H1 (cell line): ENCODE results near the gene FBXO2. TPM values are rescaled to one million over a fixed set of nuclear protein-coding genes. Genes with fewer than 3 reads are reported as not detected.

Experiments
- CTCF ChIA-PET: fragments of 300-600 bp; sonication (Branson Sonifier 250); formaldehyde crosslinking; loops from one replicate; lab custom pipeline; 2021; ENCODE audit not compliant: partially characterized antibody; lab: Charles Lee
- POLR2A ChIA-PET: fragments of 300-600 bp; sonication (Branson Sonifier 250); formaldehyde crosslinking; loops from one replicate; lab custom pipeline; 2021; ENCODE audit warnings: inconsistent platforms; ENCODE audit not compliant: partially characterized antibody; lab: Charles Lee
- DNase-seq, 2 experiments: peaks; one replicate each; pipeline versions ENCODE4 v3.0.0 to v3.0.0-alpha.2; 2010 to 2022; ENCODE audit warnings: low spot score in 2 of 2, low read depth in 1 of 2, mixed read lengths in 1 of 2
- FAIRE-seq: peaks from 2 replicates; lab custom pipeline; 2011; peaks lifted over from hg19 to GRCh38; lab: Jason Lieb, UNC
- H2AFZ ChIP-seq: 2 replicates; pipeline ENCODE4 v1.8.1; 2012; ENCODE audit warnings: low read length, inconsistent platforms
- H2AK5ac ChIP-seq: 2 replicates; pipeline ENCODE4 v1.6.1; 2013; ENCODE audit warnings: low read depth, low read length
- H2BK120ac ChIP-seq: replicated peaks from 2 replicates; pipeline ENCODE3; 2013; ENCODE audit warnings: low read depth, low read length, inconsistent platforms
- H2BK12ac ChIP-seq: 2 replicates; pipeline ENCODE4 v1.6.1; 2013; ENCODE audit warnings: low read depth, low read length
- H2BK15ac ChIP-seq: 2 replicates; pipeline ENCODE4 v1.6.1; 2013; ENCODE audit warnings: low read length
- H2BK20ac ChIP-seq: 2 replicates; pipeline ENCODE4 v1.6.1; 2013; ENCODE audit warnings: low read length
- H2BK5ac ChIP-seq: 2 replicates; pipeline ENCODE4 v1.6.1; 2013; ENCODE audit warnings: low read depth, low read length
- H3K14ac ChIP-seq: 2 replicates; pipeline ENCODE4 v1.6.1; 2013; ENCODE audit warnings: inconsistent platforms; ENCODE audit not compliant: insufficient read length
- H3K18ac ChIP-seq: 2 replicates; pipeline ENCODE4 v1.6.1; 2013; ENCODE audit warnings: low read length; ENCODE audit errors: extremely low read depth
- H3K23ac ChIP-seq: 2 replicates; pipeline ENCODE4 v1.6.1; 2013; ENCODE audit warnings: inconsistent platforms; ENCODE audit not compliant: insufficient read length
- H3K23me2 ChIP-seq: 2 replicates; pipeline ENCODE4 v1.6.1; 2013; ENCODE audit warnings: low read depth, low read length
- H3K27ac ChIP-seq: 2 replicates; pipeline ENCODE4 v1.6.1; 2011; ENCODE audit warnings: low read depth, low read length, inconsistent platforms
- H3K27me3 ChIP-seq, 4 experiments: replicated peaks in 1 of 4; 1 replicate in 1 of 4; 2 replicates in 3 of 4; pipeline versions ENCODE4 v1.6.1 to v1.8.1; 2011 to 2013; ENCODE audit warnings: low read length in 3 of 4, mild to moderate bottlenecking in 3 of 4, inconsistent platforms in 2 of 4, mixed read lengths in 2 of 4, moderate library complexity in 1 of 4; ENCODE audit not compliant: control insufficient read depth in 3 of 4, insufficient read depth in 3 of 4; ENCODE audit errors: extremely low read depth in 1 of 4
- H3K36me3 ChIP-seq, 4 experiments: 2 replicates each; pipeline versions ENCODE4 v1.6.1 to v1.8.1; 2011 to 2013; ENCODE audit warnings: mild to moderate bottlenecking in 4 of 4, low read length in 3 of 4, moderate library complexity in 2 of 4, control low read depth in 1 of 4, inconsistent platforms in 1 of 4; ENCODE audit not compliant: insufficient read depth in 4 of 4, control insufficient read depth in 2 of 4
- H3K4ac ChIP-seq: replicated peaks from 2 replicates; pipeline ENCODE3; 2013; ENCODE audit warnings: low read length, low read depth, mixed read lengths, inconsistent platforms; ENCODE audit not compliant: insufficient read length
- H3K4me1 ChIP-seq, 4 experiments: replicated peaks in 1 of 4; 1 replicate in 1 of 4; 2 replicates in 3 of 4; pipeline versions ENCODE4 v1.6.1 to v1.8.1; 2011 to 2013; ENCODE audit warnings: low read length in 3 of 4, inconsistent platforms in 2 of 4, mixed read lengths in 1 of 4; ENCODE audit not compliant: insufficient read depth in 4 of 4, control insufficient read depth in 3 of 4
- H3K4me2 ChIP-seq, 2 experiments: 2 replicates each; pipeline versions ENCODE4 v1.6.1 to v1.8.1; 2011 to 2013; ENCODE audit warnings: low read depth in 2 of 2, low read length in 2 of 2, control low read depth in 1 of 2, inconsistent platforms in 1 of 2, mild to moderate bottlenecking in 1 of 2; ENCODE audit not compliant: insufficient read depth in 1 of 2
- H3K4me3 ChIP-seq, 4 experiments: fragments of 200-600, 300-600 bp in 1 of 4; sonication (generic), shearing (Covaris generic), sonication (Bioruptor Twin) in 1 of 4; 2 replicates each; pipeline versions ENCODE4 v1.5.1 to v1.8.1; 2011 to 2016; ENCODE audit warnings: low read length in 4 of 4, low read depth in 3 of 4, control low read depth in 2 of 4, inconsistent platforms in 2 of 4, mild to moderate bottlenecking in 2 of 4, mixed read lengths in 1 of 4, moderate library complexity in 1 of 4; ENCODE audit not compliant: insufficient read depth in 2 of 4; ENCODE audit errors: extremely low read depth in 1 of 4
- H3K56ac ChIP-seq: replicated peaks from 2 replicates; pipeline ENCODE3; 2013; ENCODE audit warnings: low read depth, mild to moderate bottlenecking, mixed read lengths, low read length, inconsistent platforms; ENCODE audit not compliant: insufficient read length
- H3K79me1 ChIP-seq: 2 replicates; pipeline ENCODE4 v1.6.1; 2013; ENCODE audit warnings: low read depth, low read length, control low read depth
- H3K79me2 ChIP-seq, 2 experiments: 2 replicates each; pipeline versions ENCODE4 v1.6.1 to v1.8.1; 2012 to 2013; ENCODE audit warnings: low read length in 2 of 2, mild to moderate bottlenecking in 2 of 2, inconsistent platforms in 1 of 2; ENCODE audit not compliant: insufficient read depth in 2 of 2, control insufficient read depth in 1 of 2
- H3K9ac ChIP-seq, 4 experiments: replicated peaks in 1 of 4; 1 replicate in 1 of 4; 2 replicates in 3 of 4; pipeline versions ENCODE4 v1.6.1 to v1.8.1; 2011 to 2013; ENCODE audit warnings: low read depth in 3 of 4, low read length in 3 of 4, control low read depth in 2 of 4, mild to moderate bottlenecking in 2 of 4, moderate library complexity in 2 of 4, inconsistent platforms in 1 of 4; ENCODE audit errors: extremely low read depth in 1 of 4
- H3K9me3 ChIP-seq, 2 experiments: 2 replicates each; pipeline versions ENCODE4 v1.6.1 to v1.8.1; 2012 to 2013; ENCODE audit warnings: mild to moderate bottlenecking in 2 of 2, moderate library complexity in 2 of 2, control low read depth in 1 of 2, inconsistent platforms in 1 of 2, low read depth in 1 of 2, low read length in 1 of 2, mixed read lengths in 1 of 2; ENCODE audit not compliant: insufficient read depth in 2 of 2
- H4K20me1 ChIP-seq, 2 experiments: replicated peaks in 1 of 2; 2 replicates each; pipeline versions ENCODE3 to v1.8.1; 2011 to 2013; ENCODE audit warnings: inconsistent platforms in 2 of 2, low read length in 2 of 2, mild to moderate bottlenecking in 1 of 2; ENCODE audit not compliant: insufficient read depth in 2 of 2, control insufficient read depth in 1 of 2
- H4K5ac ChIP-seq: 2 replicates; pipeline ENCODE4 v1.6.1; 2013; ENCODE audit warnings: low read length, low read depth, mixed read lengths, inconsistent platforms; ENCODE audit not compliant: insufficient read length
- H4K8ac ChIP-seq: 2 replicates; pipeline ENCODE4 v1.8.0; 2013; ENCODE audit warnings: mild to moderate bottlenecking, moderate library complexity, low read length, inconsistent platforms; ENCODE audit not compliant: insufficient read depth; ENCODE audit errors: extremely low read depth
- H4K91ac ChIP-seq: replicated peaks from 2 replicates; pipeline ENCODE3; 2013; ENCODE audit warnings: low read length, mixed read lengths, inconsistent platforms; ENCODE audit not compliant: insufficient read length
- ATF2 ChIP-seq: IDR thresholded peaks from 2 replicates; pipeline ENCODE4 v1.6.1; 2012; ENCODE audit warnings: low read length, inconsistent platforms
- POLR2A ChIP-seq, 2 experiments: IDR thresholded peaks; 1 replicate in 1 of 2; 2 replicates in 1 of 2; pipeline ENCODE4 v1.6.1; 2011; ENCODE audit warnings: low read depth in 2 of 2, low read length in 2 of 2, mild to moderate bottlenecking in 2 of 2; ENCODE audit errors: control extremely low read depth in 1 of 2
- POLR2AphosphoS5 ChIP-seq: IDR thresholded peaks from 2 replicates; pipeline ENCODE4 v1.6.1; 2011; ENCODE audit warnings: low read depth, low read length
- WGBS, 2 experiments: shearing (Covaris generic) in 1 of 2; methylation state at CpG; one replicate each; pipeline versions ENCODE4 v1.1.6 to v1.1.7; 2013 to 2015; ENCODE audit warnings: low lambda C conversion rate in 2 of 2, mixed read lengths in 2 of 2, inconsistent platforms in 1 of 2, low coverage in 1 of 2, missing lambda C conversion rate in 1 of 2; ENCODE audit not compliant: insufficient replicate concordance in 2 of 2, insufficient coverage in 1 of 2, insufficient read length in 1 of 2; ENCODE audit errors: extremely low coverage in 1 of 2, missing lambda C conversion rate in 1 of 2; 5-methylcytosine and 5-hydroxymethylcytosine counted together
- polyA plus RNA-seq, 7 experiments: library from polyadenylated mRNA; depleted of rRNA in 3 of 7; stranded (reverse) in 5 of 7; unstranded in 2 of 7; fragments of >200 nt in 5 of 7; fragments of 200-250 nt in 2 of 7; gene quantifications; 1 replicate in 5 of 7; 2 replicates in 1 of 7; 4 replicates in 1 of 7; pipeline versions ENCODE4 v1.2.1 to v1.2.3, GENCODE V29; 2011 to 2013; ENCODE audit warnings: missing spikeins in 2 of 7, mixed read lengths in 2 of 7
- total RNA-seq: library from RNA; stranded (reverse); fragmentation: NEBNext Ultra II Directional; extraction: Animal tissue kit (Norgen Biotek cat#: 25700); gene quantifications from 2 replicates; pipeline ENCODE4 v1.2.1, GENCODE V29; 2021

The FBXO2 gene
- total and polyA plus RNA-seq, 2 of the 8 experiments (the other 6 are each of a cell fraction or from before 2014, with no cell fraction given): 51.3 to 57.9 TPM

GRCh38 chr1:11671544-11672286, 17.5 kb upstream of the FBXO2 start:
- CTCF ChIA-PET: interaction anchor here (0.7 to 21.6 kb wide), 5 partner anchors 8 to 97 kb away, joined by 3 to 266 read pairs (median 10); partner anchors contain the start of gene FBXO6
- no peaks in the 10 kb centered on the region for H3K9me3 ChIP-seq
- no peaks in the 10 kb centered on the region; a peak in 1 of 4 replicates for H3K79me2 ChIP-seq
- no peak overlapping the region for H2BK15ac ChIP-seq
- FAIRE-seq: no peak
- no peak overlapping the region for H2AFZ ChIP-seq
- H2BK120ac ChIP-seq: no peak overlapping the region
- no peaks in the 10 kb centered on the region; a peak in 2 of 7 replicates for H3K4me1 ChIP-seq
- H4K20me1 ChIP-seq: peaks cover 27 to 38% of the 10 kb centered on the region in 2 experiments
- no peak overlapping the region for H2BK12ac ChIP-seq
- H2BK20ac ChIP-seq: no peak overlapping the region
- H3K27ac ChIP-seq: no peak overlapping the region
- no peak overlapping the region for H2BK5ac ChIP-seq
- H3K27me3 ChIP-seq: no peaks in the 10 kb centered on the region
- no peak overlapping the region for H3K56ac ChIP-seq
- no peak overlapping the region for H3K23ac ChIP-seq
- DNase-seq: no peak
- TF ChIP-seq POLR2AphosphoS5 (peak; percentile 79), ATF2 (no peak), POLR2A (IDR thresholded peaks at IDR 0.05; ENCODE audit: control extremely low read depth in 1 of 2, low read depth in 2 of 2, low read length in 2 of 2) (peak in 1 of 2 experiments; percentile 64; a peak in 2 of 3 replicates)
- no peak overlapping the region for H4K91ac ChIP-seq
- POLR2A ChIA-PET: interaction anchor here (0.9 to 32.0 kb wide), 8 partner anchors 1 to 131 kb away, joined by 3 to 1025 read pairs (median 7); partner anchors contain the start of genes DRAXIN, FBXO6 and MAD2L2
- no peak overlapping the region for H3K4me2 ChIP-seq
- no peaks in the 10 kb centered on the region for H3K23me2 ChIP-seq
- no peak overlapping the region for H4K5ac ChIP-seq
- no peak overlapping the region for H3K18ac ChIP-seq
- 95% methylated on average over 12 of the region's 14 CpGs; no CpG with 5 or more reads in 1 of the 2 experiments for WGBS, 2 experiments
- no peak overlapping the region for H3K14ac ChIP-seq
- peaks cover 5% of the 10 kb centered on the region; the same call in 1 of the 2 replicates for H3K79me1 ChIP-seq
- no peak overlapping the region for H3K4ac ChIP-seq
- H3K9ac ChIP-seq: no peak overlapping the region
- H3K36me3 ChIP-seq: peaks cover 34 to 77% (median 50%) of the 10 kb centered on the region in 4 experiments
- H2AK5ac ChIP-seq: no peak overlapping the region
- H3K4me3 ChIP-seq: no peak overlapping the region
- H4K8ac ChIP-seq: peak overlapping the region; percentile 40
